DND-41 (cell line): ENCODE results near the gene KIAA0753.
A peak's percentile ranks its signal among the peaks of the same experiment; 100 is the strongest.

ENCODE experiments used
- ATAC-seq: fragments of 200-7000 bp; cut with Tn5 transposase; 3 replicates; pipeline ENCODE4 v1.9.1; 2021; ENCODE audit warnings: low read depth; ENCODE audit not compliant: insufficient read depth
- DNase-seq: peaks from one replicate; pipeline ENCODE4 v3.0.0-alpha.2; 2020
- H2AFZ ChIP-seq: 2 replicates; pipeline ENCODE4 v1.6.0; 2012; ENCODE audit warnings: low read depth, low read length
- H3K27ac ChIP-seq: 2 replicates; pipeline ENCODE4 v1.5.1; 2012; ENCODE audit warnings: low read length, inconsistent platforms
- H3K27me3 ChIP-seq: fragments of 200-600 bp; sonication (generic); 2 replicates; pipeline ENCODE4 v1.6.0; 2012; ENCODE audit warnings: low read length, mild to moderate bottlenecking, inconsistent platforms; ENCODE audit not compliant: insufficient read depth, poor library complexity
- H3K36me3 ChIP-seq: 2 replicates; pipeline ENCODE4 v1.5.1; 2012; ENCODE audit warnings: low read length, inconsistent platforms; ENCODE audit not compliant: insufficient read depth
- H3K4me1 ChIP-seq: 2 replicates; pipeline ENCODE4 v1.5.1; 2012; ENCODE audit warnings: mild to moderate bottlenecking, low read length; ENCODE audit not compliant: insufficient read depth
- H3K4me2 ChIP-seq: 2 replicates; pipeline ENCODE4 v1.6.0; 2012; ENCODE audit warnings: mild to moderate bottlenecking, moderate library complexity, low read length, inconsistent platforms; ENCODE audit not compliant: insufficient read depth
- H3K4me3 ChIP-seq, 2 experiments: fragments of 200-600 bp in 1 of 2; shearing (Covaris generic) in 1 of 2; 2 replicates each; pipeline ENCODE4 v1.5.1; 2012 to 2016; ENCODE audit warnings: inconsistent platforms in 2 of 2, low read length in 2 of 2, mild to moderate bottlenecking in 2 of 2, low read depth in 1 of 2, moderate library complexity in 1 of 2
- H3K79me2 ChIP-seq: 2 replicates; pipeline ENCODE4 v1.6.0; 2012; ENCODE audit warnings: low read length, inconsistent platforms; ENCODE audit not compliant: insufficient read depth
- H3K9ac ChIP-seq: 2 replicates; pipeline ENCODE4 v1.6.0; 2012; ENCODE audit warnings: low read depth, mild to moderate bottlenecking, inconsistent platforms, low read length, moderate library complexity
- H3K9me3 ChIP-seq: 2 replicates; pipeline ENCODE4 v1.5.1; 2012; ENCODE audit warnings: low read length, moderate library complexity, mild to moderate bottlenecking, inconsistent platforms; ENCODE audit not compliant: insufficient read depth, severe bottlenecking
- H4K20me1 ChIP-seq: 2 replicates; pipeline ENCODE4 v1.6.0; 2012; ENCODE audit warnings: low read length; ENCODE audit not compliant: insufficient read depth
- CTCF ChIP-seq: IDR thresholded peaks from 2 replicates; pipeline ENCODE4 v1.5.1; 2012; ENCODE audit warnings: borderline replicate concordance, low read length, moderate library complexity, mild to moderate bottlenecking; ENCODE audit not compliant: poor library complexity, severe bottlenecking; ENCODE audit errors: extremely low read depth
- EZH2 ChIP-seq: IDR thresholded peaks from 3 replicates; pipeline ENCODE4 v1.6.1; 2012; ENCODE audit warnings: borderline replicate concordance, low read depth, mild to moderate bottlenecking, moderate library complexity, low read length, inconsistent platforms; ENCODE audit not compliant: severe bottlenecking

The KIAA0753 gene

GRCh38 chr17:6551869-6552531 lies 88.5 kb downstream of the KIAA0753 start:
- TF ChIP-seq EZH2 (no peak), CTCF (no peak)
- Histone ChIP-seq H3K36me3 (no peaks in the 10 kb centered on the region), H3K4me2 (no peak overlapping the region), H3K9me3 (no peaks in the 10 kb centered on the region), H3K9ac (no peak overlapping the region), H3K27ac (no peak overlapping the region), H3K4me3 (no peak overlapping the region), H3K4me1 (no peaks in the 10 kb centered on the region), H3K27me3 (no peaks in the 10 kb centered on the region), H2AFZ (no peak overlapping the region), H4K20me1 (no peaks in the 10 kb centered on the region), H3K79me2 (no peaks in the 10 kb centered on the region)
- DNase-seq (no peak), ATAC-seq (no peak)

DNA sequence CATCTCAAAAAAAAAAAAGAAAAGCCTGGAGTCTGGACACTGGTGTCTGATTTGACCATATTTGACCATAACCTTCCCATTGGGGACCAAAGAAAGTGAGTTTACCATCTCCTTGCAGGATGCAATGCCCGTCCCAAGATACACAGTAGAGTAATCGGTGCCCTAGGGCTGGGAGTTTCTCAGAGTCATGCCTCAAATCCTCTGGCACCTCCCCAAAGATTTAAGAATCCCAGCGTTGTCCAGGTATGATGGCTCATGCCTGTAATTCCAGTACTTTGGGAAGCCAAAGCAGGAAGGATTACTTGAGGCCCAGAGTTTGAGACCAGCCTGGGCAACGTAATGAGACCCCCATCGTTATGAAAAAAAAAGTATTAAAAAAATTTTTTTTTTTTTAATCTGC lies 89.2 kb downstream of the KIAA0753 start:
- Histone ChIP-seq H4K20me1 (no peaks in the 10 kb centered on the region), H3K9me3 (no peaks in the 10 kb centered on the region), H3K4me2 (no peak overlapping the region), H3K4me1 (no peaks in the 10 kb centered on the region), H3K27me3 (no peaks in the 10 kb centered on the region), H3K4me3 (no peak overlapping the region), H3K9ac (no peak overlapping the region), H3K36me3 (no peaks in the 10 kb centered on the region), H2AFZ (no peak overlapping the region), H3K79me2 (no peaks in the 10 kb centered on the region), H3K27ac (no peak overlapping the region)
- no peak for ATAC-seq
- TF ChIP-seq CTCF, result no peak
- no peak for TF ChIP-seq EZH2
- DNase-seq, result no peak

DNA sequence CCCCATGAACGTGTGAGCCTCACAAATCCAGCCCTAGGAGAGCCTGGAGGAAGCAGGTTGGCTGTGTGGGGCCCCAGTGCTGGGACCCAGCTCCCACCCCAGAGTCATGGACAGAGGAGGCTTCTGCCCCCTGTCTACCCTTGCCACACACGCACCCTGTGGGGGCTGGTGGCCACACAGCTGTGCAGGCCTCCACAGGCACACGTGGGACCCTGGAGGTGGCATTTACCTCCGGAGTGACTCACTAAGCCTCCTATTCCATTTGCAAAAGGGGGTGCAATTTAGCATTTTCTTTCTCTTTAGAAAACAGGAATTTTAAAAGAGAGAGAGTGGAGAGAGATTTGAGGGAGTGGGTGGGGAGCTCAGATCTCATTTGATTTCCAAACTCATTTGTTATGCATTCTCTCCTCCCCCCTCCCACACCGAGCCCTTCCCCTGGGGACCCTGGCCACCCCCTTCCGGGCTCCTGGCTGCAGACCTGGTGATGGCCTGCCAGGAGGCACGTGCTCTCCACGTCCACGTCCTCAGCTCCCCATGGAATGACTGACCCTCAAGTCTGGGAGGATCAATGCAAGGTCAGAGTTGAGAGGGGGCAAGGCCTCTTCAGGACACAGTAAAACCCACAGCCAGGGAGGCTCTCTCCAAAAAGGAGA lies 91.0 kb downstream of the KIAA0753 start:
- Histone ChIP-seq H3K9me3 (no peaks in the 10 kb centered on the region), H3K9ac (no peak overlapping the region), H3K79me2 (no peaks in the 10 kb centered on the region), H3K4me2 (no peak overlapping the region), H3K36me3 (no peaks in the 10 kb centered on the region), H4K20me1 (0 out of 2 replicates have a peak, but pooled peaks cover 2% of the 10 kb centered on the region), H3K4me1 (no peaks in the 10 kb centered on the region), H3K4me3 (no peak overlapping the region), H3K27me3 (no peaks in the 10 kb centered on the region), H3K27ac (no peak overlapping the region), H2AFZ (no peak overlapping the region)
- peak; percentile 6 for TF ChIP-seq CTCF
- no peak for TF ChIP-seq EZH2
- ATAC-seq, result 0 out of 3 replicates have a peak, but pooled peaks have one; percentile 37
- DNase-seq, result no peak
